HCT116 (cell line): ENCODE results near the gene GRB10. TPM values are rescaled to one million over a fixed set of nuclear protein-coding genes. Genes with fewer than 3 reads are reported as not detected.

Experiments used
- ATAC-seq: fragments of 200-7000 bp; cut with Tn5 transposase; 2 replicates; pipeline ENCODE4 v1.9.1; 2020; ENCODE audit warnings: mild to moderate bottlenecking, moderate library complexity
- BruUV-seq: library from RNA; stranded (reverse); fragments of 400-500 nt; replicated peaks from 2 replicates; lab custom pipeline; 2021; lab: Mats Ljungman, UMichigan
- CTCF ChIA-PET: fragments of 300-600 bp; sonication (Branson Sonifier 250); formaldehyde crosslinking; loops from one replicate; lab custom pipeline; 2021; ENCODE audit warnings: antibody characterized with exemption; lab: Charles Lee
- POLR2A ChIA-PET: fragments of 300-600, 350-600 bp; sonication (Branson Sonifier 250); formaldehyde crosslinking; loops from one replicate; lab custom pipeline; 2021; ENCODE audit warnings: antibody characterized with exemption; lab: Charles Lee
- RAD21 ChIA-PET, 2 experiments: fragments of 300-600 bp; sonication (Branson Sonifier 250); formaldehyde crosslinking; loops; one replicate each; lab custom pipeline; 2023; ENCODE audit warnings: low total read pairs in 2 of 2; ENCODE audit not compliant: uncharacterized antibody in 2 of 2, unreplicated experiment in 2 of 2, low non-redundant PET in 1 of 2; lab: Charles Lee
- DNase-seq: peaks from one replicate; pipeline ENCODE4 v3.0.0-alpha.2; 2010; ENCODE audit warnings: low read depth, low spot score
- H2AFZ ChIP-seq: fragments of 200-600 bp; shearing (Covaris generic), sonication (generic); 2 replicates; pipeline ENCODE4 v1.6.1; 2017; ENCODE audit warnings: low read depth, mixed run types, mixed read lengths, antibody characterized with exemption, low read length; ENCODE audit not compliant: poor library complexity, severe bottlenecking
- H3K27ac ChIP-seq: 2 replicates; pipeline ENCODE4 v1.5.1; 2012; ENCODE audit warnings: low read depth, low read length
- H3K27me3 ChIP-seq: fragments of 200-600 bp; sonication (generic); 2 replicates; pipeline ENCODE4 v1.6.1; 2016; ENCODE audit warnings: mixed run types, low read length, mixed read lengths; ENCODE audit not compliant: insufficient read depth
- H3K36me3 ChIP-seq, 2 experiments: fragments of 200-500 bp in 1 of 2; fragments of 200-600 bp in 1 of 2; sonication (Bioruptor generic) in 1 of 2; sonication (generic) in 1 of 2; 2 replicates each; pipeline versions ENCODE4 v1.5.1 to v1.6.1; 2014 to 2016; ENCODE audit warnings: low read length in 2 of 2, inconsistent platforms in 1 of 2, mixed read lengths in 1 of 2, mixed run types in 1 of 2; ENCODE audit not compliant: insufficient read depth in 2 of 2, control insufficient read depth in 1 of 2
- H3K4me1 ChIP-seq, 2 experiments: fragments of 200-600 bp in 1 of 2; sonication (generic) in 1 of 2; 2 replicates each; pipeline versions ENCODE4 v1.5.1 to v1.6.1; 2012 to 2017; ENCODE audit warnings: low read length in 2 of 2, inconsistent platforms in 1 of 2, mild to moderate bottlenecking in 1 of 2, mixed read lengths in 1 of 2, mixed run types in 1 of 2, moderate library complexity in 1 of 2; ENCODE audit not compliant: insufficient read depth in 2 of 2, control insufficient read depth in 1 of 2
- H3K4me2 ChIP-seq: fragments of 200-600 bp; sonication (generic); 2 replicates; pipeline ENCODE4 v1.6.1; 2017; ENCODE audit warnings: mixed run types, low read length, mixed read lengths
- H3K4me3 ChIP-seq, 2 experiments: fragments of 200-600 bp in 1 of 2; sonication (generic) in 1 of 2; replicated peaks in 1 of 2; 2 replicates each; pipeline ENCODE4 v1.5.1; 2011 to 2016; ENCODE audit warnings: low read length in 2 of 2, control low read depth in 1 of 2, low read depth in 1 of 2, mild to moderate bottlenecking in 1 of 2, mixed read lengths in 1 of 2, mixed run types in 1 of 2
- H3K79me2 ChIP-seq: fragments of 200-600 bp; sonication (generic); 2 replicates; pipeline ENCODE4 v1.6.1; 2017; ENCODE audit warnings: mild to moderate bottlenecking, mixed run types, low read length, moderate library complexity, mixed read lengths; ENCODE audit not compliant: insufficient read depth
- H3K9ac ChIP-seq: fragments of 200-600 bp; sonication (generic); 2 replicates; pipeline ENCODE4 v1.6.1; 2016; ENCODE audit warnings: low read length, mixed read lengths
- H3K9me2 ChIP-seq: fragments of 200-600 bp; sonication (generic), shearing (Covaris generic); 2 replicates; pipeline ENCODE4 v1.6.1; 2017; ENCODE audit warnings: mixed run types, mild to moderate bottlenecking, moderate library complexity; ENCODE audit not compliant: insufficient read depth
- H3K9me3 ChIP-seq, 2 experiments: fragments of 200-500 bp in 1 of 2; fragments of 200-600 bp in 1 of 2; sonication (Bioruptor generic) in 1 of 2; sonication (generic) in 1 of 2; 2 replicates each; pipeline ENCODE4 v1.6.1; 2014 to 2017; ENCODE audit warnings: low read length in 2 of 2, mixed read lengths in 2 of 2, inconsistent platforms in 1 of 2, low read depth in 1 of 2, mild to moderate bottlenecking in 1 of 2, mixed run types in 1 of 2, moderate library complexity in 1 of 2; ENCODE audit not compliant: control insufficient read depth in 1 of 2, insufficient read depth in 1 of 2
- H4K20me1 ChIP-seq: fragments of 200-600 bp; sonication (generic), shearing (Covaris generic); 2 replicates; pipeline ENCODE4 v1.6.1; 2017; ENCODE audit warnings: mixed run types, mild to moderate bottlenecking, moderate library complexity; ENCODE audit not compliant: insufficient read depth
- CBX3 ChIP-seq: IDR thresholded peaks from 2 replicates; pipeline ENCODE4 v1.6.1; 2012; ENCODE audit warnings: low read depth
- CEBPB ChIP-seq: IDR thresholded peaks from 2 replicates; pipeline ENCODE4 v1.6.1; 2012; ENCODE audit warnings: low read depth
- EGR1 ChIP-seq: IDR thresholded peaks from 2 replicates; pipeline ENCODE4 v1.6.1; 2012; ENCODE audit warnings: low read depth
- ELF1 ChIP-seq: IDR thresholded peaks from 2 replicates; pipeline ENCODE4 v1.6.1; 2012; ENCODE audit warnings: low read depth, borderline replicate concordance
- EZH2phosphoT487 ChIP-seq: fragments of 200-600 bp; IDR thresholded peaks from 2 replicates; pipeline ENCODE4 v1.6.1; 2018; ENCODE audit warnings: antibody characterized with exemption, borderline replicate concordance
- POLR2A ChIP-seq: IDR thresholded peaks from 2 replicates; pipeline ENCODE4 v1.7.0; 2011; ENCODE audit warnings: borderline replicate concordance; ENCODE audit not compliant: insufficient read depth, insufficient read length; ENCODE audit errors: extremely low read depth
- POLR2AphosphoS5 ChIP-seq: IDR thresholded peaks from 2 replicates; pipeline ENCODE4 v1.6.1; 2011; ENCODE audit warnings: mild to moderate bottlenecking, low read depth, low read length, moderate library complexity
- SIN3A ChIP-seq: IDR thresholded peaks from 2 replicates; pipeline ENCODE4 v1.6.1; 2012; ENCODE audit warnings: low read depth
- SRF ChIP-seq: IDR thresholded peaks from 2 replicates; pipeline ENCODE4 v1.6.1; 2012; ENCODE audit warnings: low read depth
- YY1 ChIP-seq: IDR thresholded peaks from 2 replicates; pipeline ENCODE4 v1.6.1; 2011; ENCODE audit warnings: low read length, low read depth, moderate library complexity, mild to moderate bottlenecking; ENCODE audit not compliant: insufficient replicate concordance; ENCODE audit errors: extremely low read depth
- ZFX ChIP-seq: fragments of 450-650 bp; IDR thresholded peaks from 2 replicates; pipeline ENCODE4 v1.6.1; 2017
- intact Hi-C: fragments of 100-400 bp; cut with micrococcal nuclease; formaldehyde crosslinking; loops from 2 replicates; pipeline ENCODE4 v1.10.0; 2022
- total RNA-seq: library from RNA; stranded (reverse); gene quantifications from one replicate; pipeline ENCODE4 v1.2.1, GENCODE V29; 2021; ENCODE audit not compliant: unreplicated experiment
- TF ChIP-seq, protein P1 (sequence below): IDR thresholded peaks from 2 replicates; pipeline ENCODE4 v1.6.1; 2012; ENCODE audit warnings: low read depth
- TF ChIP-seq, protein P2 (sequence below): IDR thresholded peaks from 2 replicates; pipeline ENCODE4 v1.6.1; 2012
- TF ChIP-seq, protein P3 (sequence below): IDR thresholded peaks from 2 replicates; pipeline ENCODE4 v1.6.1; 2011; ENCODE audit warnings: mild to moderate bottlenecking, low read length, moderate library complexity; ENCODE audit not compliant: insufficient replicate concordance; ENCODE audit errors: extremely low read depth

Gene GRB10
- total RNA-seq, 1 experiment from 2014 or later = 37.3 TPM

DNA sequence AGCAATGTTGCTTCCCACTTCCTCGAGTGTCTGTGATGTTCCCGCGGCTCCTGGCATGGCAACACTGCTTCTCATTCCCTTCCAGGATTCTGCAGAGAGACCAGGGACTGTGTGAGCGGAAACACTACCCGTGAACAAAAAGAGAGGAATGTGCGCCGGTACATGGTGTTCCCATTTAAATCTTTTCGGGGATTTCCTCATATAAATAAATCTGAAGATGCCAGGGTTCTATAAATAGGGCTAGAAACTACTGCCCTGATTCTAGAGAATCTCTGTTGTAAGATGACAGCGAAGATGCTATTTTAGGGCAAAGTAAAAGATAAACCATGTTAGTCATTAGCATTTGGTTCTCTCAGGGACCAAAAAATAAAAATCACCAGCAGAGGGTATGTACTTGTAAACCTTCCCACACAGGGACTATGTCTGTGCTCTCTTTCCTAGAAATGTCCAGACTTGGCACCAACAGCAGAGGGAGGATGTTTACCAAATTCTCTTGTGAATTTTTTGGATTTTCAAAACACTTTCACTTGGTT is 125.3 kb downstream of the GRB10 start (continued):
- TF ChIP-seq, protein P1, sequence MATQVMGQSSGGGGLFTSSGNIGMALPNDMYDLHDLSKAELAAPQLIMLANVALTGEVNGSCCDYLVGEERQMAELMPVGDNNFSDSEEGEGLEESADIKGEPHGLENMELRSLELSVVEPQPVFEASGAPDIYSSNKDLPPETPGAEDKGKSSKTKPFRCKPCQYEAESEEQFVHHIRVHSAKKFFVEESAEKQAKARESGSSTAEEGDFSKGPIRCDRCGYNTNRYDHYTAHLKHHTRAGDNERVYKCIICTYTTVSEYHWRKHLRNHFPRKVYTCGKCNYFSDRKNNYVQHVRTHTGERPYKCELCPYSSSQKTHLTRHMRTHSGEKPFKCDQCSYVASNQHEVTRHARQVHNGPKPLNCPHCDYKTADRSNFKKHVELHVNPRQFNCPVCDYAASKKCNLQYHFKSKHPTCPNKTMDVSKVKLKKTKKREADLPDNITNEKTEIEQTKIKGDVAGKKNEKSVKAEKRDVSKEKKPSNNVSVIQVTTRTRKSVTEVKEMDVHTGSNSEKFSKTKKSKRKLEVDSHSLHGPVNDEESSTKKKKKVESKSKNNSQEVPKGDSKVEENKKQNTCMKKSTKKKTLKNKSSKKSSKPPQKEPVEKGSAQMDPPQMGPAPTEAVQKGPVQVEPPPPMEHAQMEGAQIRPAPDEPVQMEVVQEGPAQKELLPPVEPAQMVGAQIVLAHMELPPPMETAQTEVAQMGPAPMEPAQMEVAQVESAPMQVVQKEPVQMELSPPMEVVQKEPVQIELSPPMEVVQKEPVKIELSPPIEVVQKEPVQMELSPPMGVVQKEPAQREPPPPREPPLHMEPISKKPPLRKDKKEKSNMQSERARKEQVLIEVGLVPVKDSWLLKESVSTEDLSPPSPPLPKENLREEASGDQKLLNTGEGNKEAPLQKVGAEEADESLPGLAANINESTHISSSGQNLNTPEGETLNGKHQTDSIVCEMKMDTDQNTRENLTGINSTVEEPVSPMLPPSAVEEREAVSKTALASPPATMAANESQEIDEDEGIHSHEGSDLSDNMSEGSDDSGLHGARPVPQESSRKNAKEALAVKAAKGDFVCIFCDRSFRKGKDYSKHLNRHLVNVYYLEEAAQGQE = no peak
- no peak for TF ChIP-seq SIN3A
- TF ChIP-seq YY1 = no peak
- no peak for TF ChIP-seq EGR1

DNA sequence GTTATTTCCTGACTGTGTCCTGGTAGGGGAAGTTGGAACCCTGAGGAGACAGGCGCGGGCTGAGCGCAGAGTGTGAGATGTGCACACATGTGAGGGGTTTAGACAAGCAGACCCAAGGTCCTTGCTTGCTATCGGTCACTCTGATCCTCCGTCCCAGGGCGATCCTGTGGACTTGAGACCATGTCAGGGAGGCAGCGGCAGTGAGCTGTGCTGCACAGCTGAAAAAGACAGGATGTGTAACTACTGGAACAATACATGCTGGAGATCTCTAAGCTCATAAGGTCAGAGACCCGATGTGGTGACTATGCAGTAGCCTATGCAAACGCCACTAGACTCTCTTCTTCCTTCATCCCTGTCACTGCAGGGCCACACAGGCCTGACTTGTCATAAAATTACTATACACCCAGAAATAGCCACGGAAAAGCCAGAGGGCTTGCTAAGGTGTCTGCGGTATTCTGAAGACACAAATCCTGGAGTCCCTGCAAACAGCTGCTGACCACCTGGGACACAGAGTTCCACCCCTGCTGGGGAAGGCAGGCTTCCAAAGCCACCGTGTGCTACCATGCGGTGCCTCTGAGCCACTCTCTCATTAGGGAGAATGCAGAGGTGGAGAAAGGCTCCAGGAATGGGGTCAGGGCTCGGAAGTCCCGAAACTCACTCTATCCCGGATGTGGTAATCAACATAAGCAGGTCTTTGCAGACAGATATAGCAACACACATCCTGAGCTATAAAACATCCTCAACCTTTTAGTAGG is 126.4 kb downstream of the GRB10 start:
- TF ChIP-seq YY1 = no peak
- no peak for TF ChIP-seq ELF1
- no peak for TF ChIP-seq EZH2phosphoT487
- TF ChIP-seq, protein P2, sequence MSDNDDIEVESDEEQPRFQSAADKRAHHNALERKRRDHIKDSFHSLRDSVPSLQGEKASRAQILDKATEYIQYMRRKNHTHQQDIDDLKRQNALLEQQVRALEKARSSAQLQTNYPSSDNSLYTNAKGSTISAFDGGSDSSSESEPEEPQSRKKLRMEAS = no peak
- TF ChIP-seq ZFX = no peak
- TF ChIP-seq, protein P1 = no peak
- TF ChIP-seq POLR2AphosphoS5 = no peak
- TF ChIP-seq SRF = no peak
- no peak for TF ChIP-seq CEBPB
- TF ChIP-seq CBX3 = no peak
- no peak for TF ChIP-seq POLR2A
- TF ChIP-seq, protein P3, sequence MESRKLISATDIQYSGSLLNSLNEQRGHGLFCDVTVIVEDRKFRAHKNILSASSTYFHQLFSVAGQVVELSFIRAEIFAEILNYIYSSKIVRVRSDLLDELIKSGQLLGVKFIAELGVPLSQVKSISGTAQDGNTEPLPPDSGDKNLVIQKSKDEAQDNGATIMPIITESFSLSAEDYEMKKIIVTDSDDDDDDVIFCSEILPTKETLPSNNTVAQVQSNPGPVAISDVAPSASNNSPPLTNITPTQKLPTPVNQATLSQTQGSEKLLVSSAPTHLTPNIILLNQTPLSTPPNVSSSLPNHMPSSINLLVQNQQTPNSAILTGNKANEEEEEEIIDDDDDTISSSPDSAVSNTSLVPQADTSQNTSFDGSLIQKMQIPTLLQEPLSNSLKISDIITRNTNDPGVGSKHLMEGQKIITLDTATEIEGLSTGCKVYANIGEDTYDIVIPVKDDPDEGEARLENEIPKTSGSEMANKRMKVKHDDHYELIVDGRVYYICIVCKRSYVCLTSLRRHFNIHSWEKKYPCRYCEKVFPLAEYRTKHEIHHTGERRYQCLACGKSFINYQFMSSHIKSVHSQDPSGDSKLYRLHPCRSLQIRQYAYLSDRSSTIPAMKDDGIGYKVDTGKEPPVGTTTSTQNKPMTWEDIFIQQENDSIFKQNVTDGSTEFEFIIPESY = no peak
- POLR2A ChIA-PET = no interaction called here
- Histone ChIP-seq H4K20me1 (no peaks in the 10 kb centered on the region), H3K27me3 (no peaks in the 10 kb centered on the region), H3K9me2 (no peaks in the 10 kb centered on the region), H3K36me3 (no peaks in the 10 kb centered on the region), H2AFZ (no peak overlapping the region), H3K79me2 (no peaks in the 10 kb centered on the region), H3K9me3 (no peaks in the 10 kb centered on the region), H3K4me1 (no peaks in the 10 kb centered on the region), H3K4me3 (no peak overlapping the region), H3K27ac (no peak overlapping the region), H3K4me2 (no peak overlapping the region), H3K9ac (no peak overlapping the region)
- ATAC-seq (no peak), DNase-seq (no peak)
- intact Hi-C loops = no loop called here
- CTCF ChIA-PET = no interaction called here
- no TSS peak for BruUV-seq
- RAD21 ChIA-PET = no interaction called here
